ENCODE results near the gene KIAA1755.

- TF ChIP-seq, protein P1, sequence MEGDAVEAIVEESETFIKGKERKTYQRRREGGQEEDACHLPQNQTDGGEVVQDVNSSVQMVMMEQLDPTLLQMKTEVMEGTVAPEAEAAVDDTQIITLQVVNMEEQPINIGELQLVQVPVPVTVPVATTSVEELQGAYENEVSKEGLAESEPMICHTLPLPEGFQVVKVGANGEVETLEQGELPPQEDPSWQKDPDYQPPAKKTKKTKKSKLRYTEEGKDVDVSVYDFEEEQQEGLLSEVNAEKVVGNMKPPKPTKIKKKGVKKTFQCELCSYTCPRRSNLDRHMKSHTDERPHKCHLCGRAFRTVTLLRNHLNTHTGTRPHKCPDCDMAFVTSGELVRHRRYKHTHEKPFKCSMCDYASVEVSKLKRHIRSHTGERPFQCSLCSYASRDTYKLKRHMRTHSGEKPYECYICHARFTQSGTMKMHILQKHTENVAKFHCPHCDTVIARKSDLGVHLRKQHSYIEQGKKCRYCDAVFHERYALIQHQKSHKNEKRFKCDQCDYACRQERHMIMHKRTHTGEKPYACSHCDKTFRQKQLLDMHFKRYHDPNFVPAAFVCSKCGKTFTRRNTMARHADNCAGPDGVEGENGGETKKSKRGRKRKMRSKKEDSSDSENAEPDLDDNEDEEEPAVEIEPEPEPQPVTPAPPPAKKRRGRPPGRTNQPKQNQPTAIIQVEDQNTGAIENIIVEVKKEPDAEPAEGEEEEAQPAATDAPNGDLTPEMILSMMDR (IDR thresholded peaks at IDR 0.05), result no peak
- TF ChIP-seq EP300 (IDR thresholded peaks at IDR 0.05) (no peak), POLR2AphosphoS5 (IDR thresholded peaks at IDR 0.05) (no peak)
Observed at GRCh38 chr20:38267296-38267695, 6.8 kb upstream of the KIAA1755 start.
